SK-N-SH (cell line): ENCODE measurements around the gene CLDN15. TPM values are rescaled to one million over a fixed set of nuclear protein-coding genes. Genes with fewer than 3 reads are reported as not detected.

Experiments used
- CTCF ChIA-PET: fragments of 300-600, 350-600 bp; formaldehyde crosslinking; extraction: SDS; loops from one replicate; lab custom pipeline; 2021; lab: Yijun Ruan, JAX
- POLR2A ChIA-PET: fragments of 350-600 bp; sonication (Branson Sonifier 250); formaldehyde crosslinking; extraction: SDS; loops from one replicate; lab custom pipeline; 2020; ENCODE audit warnings: antibody characterized with exemption, inconsistent platforms; lab: Yijun Ruan, JAX
- DNase-seq: peaks from one replicate; pipeline ENCODE4 v3.0.0; 2012
- H2AFZ ChIP-seq: fragments of 200-600 bp; sonication (generic); 2 replicates; pipeline ENCODE4 v1.8.1; 2016; ENCODE audit warnings: antibody characterized with exemption, mild to moderate bottlenecking, low read depth
- H3F3A ChIP-seq: fragments of 200-600 bp; sonication (generic); replicated peaks from 2 replicates; pipeline ENCODE3; 2016; ENCODE audit warnings: antibody characterized with exemption, mild to moderate bottlenecking; ENCODE audit not compliant: insufficient read depth
- H3K27ac ChIP-seq, 2 experiments: fragments of 200-500 bp in 1 of 2; fragments of 200-600 bp in 1 of 2; sonication (Bioruptor generic) in 1 of 2; sonication (generic), shearing (Covaris generic) in 1 of 2; 2 replicates each; pipeline versions ENCODE4 v1.5.1 to v1.6.1; 2014 to 2016; ENCODE audit warnings: low read depth in 2 of 2, inconsistent platforms in 1 of 2, low read length in 1 of 2, mild to moderate bottlenecking in 1 of 2, mixed read lengths in 1 of 2
- H3K27me3 ChIP-seq: fragments of 200-600 bp; sonication (generic), shearing (Covaris generic); 2 replicates; pipeline ENCODE4 v1.6.1; 2016; ENCODE audit warnings: mixed run types; ENCODE audit not compliant: insufficient read depth
- H3K36me3 ChIP-seq, 2 experiments: fragments of 200-500 bp in 1 of 2; fragments of 200-600 bp in 1 of 2; sonication (Bioruptor generic) in 1 of 2; sonication (generic) in 1 of 2; replicated peaks in 1 of 2; 2 replicates each; pipeline versions ENCODE3 to v1.5.1; 2014 to 2016; ENCODE audit warnings: low read length in 1 of 2, mild to moderate bottlenecking in 1 of 2; ENCODE audit not compliant: insufficient read depth in 2 of 2, control insufficient read depth in 1 of 2
- H3K4me1 ChIP-seq, 2 experiments: fragments of 200-500 bp in 1 of 2; fragments of 200-600 bp in 1 of 2; sonication (Bioruptor generic) in 1 of 2; sonication (generic), shearing (Covaris generic) in 1 of 2; 2 replicates each; pipeline versions ENCODE4 v1.5.1 to v1.6.1; 2014 to 2016; ENCODE audit warnings: low read depth in 1 of 2, low read length in 1 of 2, mixed run types in 1 of 2; ENCODE audit not compliant: insufficient read depth in 2 of 2, control insufficient read depth in 1 of 2
- H3K4me2 ChIP-seq: fragments of 200-600 bp; sonication (generic), shearing (Covaris generic); 2 replicates; pipeline ENCODE4 v1.6.1; 2017; ENCODE audit warnings: mixed run types
- H3K4me3 ChIP-seq, 2 experiments: fragments of 200-500 bp in 1 of 2; fragments of 200-600 bp in 1 of 2; sonication (Bioruptor generic) in 1 of 2; sonication (generic), shearing (Covaris generic) in 1 of 2; 2 replicates each; pipeline versions ENCODE4 v1.5.1 to v1.8.1; 2014 to 2016; ENCODE audit warnings: low read depth in 2 of 2, inconsistent platforms in 1 of 2, low read length in 1 of 2, mild to moderate bottlenecking in 1 of 2, mixed read lengths in 1 of 2, moderate library complexity in 1 of 2
- H3K79me2 ChIP-seq: fragments of 200-600 bp; sonication (generic); 2 replicates; pipeline ENCODE4 v1.8.1; 2017; ENCODE audit warnings: mild to moderate bottlenecking; ENCODE audit not compliant: insufficient read depth
- H3K9ac ChIP-seq: fragments of 200-600 bp; sonication (generic); 2 replicates; pipeline ENCODE4 v1.6.1; 2017; ENCODE audit warnings: mixed run types
- H3K9me2 ChIP-seq: fragments of 200-600 bp; sonication (generic); 2 replicates; pipeline ENCODE4 v1.6.1; 2017; ENCODE audit warnings: mixed run types
- H3K9me3 ChIP-seq: fragments of 200-600 bp; sonication (generic); 2 replicates; pipeline ENCODE4 v1.6.1; 2017; ENCODE audit warnings: mixed run types, mild to moderate bottlenecking, moderate library complexity
- H4K20me1 ChIP-seq: fragments of 200-600 bp; sonication (generic); 2 replicates; pipeline ENCODE4 v1.6.1; 2017; ENCODE audit warnings: mild to moderate bottlenecking, mixed run types; ENCODE audit not compliant: insufficient read depth
- CHD2 ChIP-seq: fragments of 150-350 bp; IDR thresholded peaks from 2 replicates; pipeline ENCODE4 v1.6.1; 2018; ENCODE audit warnings: low read length; ENCODE audit not compliant: partially characterized antibody
- EP300 ChIP-seq, 2 experiments: IDR thresholded peaks; 2 replicates each; pipeline versions ENCODE4 v1.4.0 to v1.6.1; 2012; ENCODE audit warnings: borderline replicate concordance in 1 of 2, low read depth in 1 of 2, low read length in 1 of 2
- EZH2phosphoT487 ChIP-seq: fragments of 200-600 bp; sonication (generic); IDR thresholded peaks from 2 replicates; pipeline ENCODE4 v1.6.1; 2017; ENCODE audit warnings: low read depth, mixed run types, mild to moderate bottlenecking, antibody characterized with exemption, moderate library complexity, borderline replicate concordance
- FOXJ3 ChIP-seq: sonication (generic); formaldehyde crosslinking; IDR thresholded peaks from 2 replicates; pipeline ENCODE4 v1.5.1; 2020; ENCODE audit warnings: mild to moderate bottlenecking, missing genetic modification reagents
- FOXM1 ChIP-seq: IDR thresholded peaks from 2 replicates; pipeline ENCODE4 v1.4.0; 2012; ENCODE audit warnings: low read depth, mild to moderate bottlenecking
- GABPA ChIP-seq: IDR thresholded peaks from 2 replicates; pipeline ENCODE4 v1.4.0; 2012; ENCODE audit warnings: low read depth, mild to moderate bottlenecking
- POLR2AphosphoS5 ChIP-seq: IDR thresholded peaks from 2 replicates; pipeline ENCODE4 v1.6.1; 2012; ENCODE audit warnings: low read depth, low read length
- RAD21 ChIP-seq: IDR thresholded peaks from 2 replicates; pipeline ENCODE4 v1.6.1; 2012; ENCODE audit warnings: mild to moderate bottlenecking, low read length
- TAF1 ChIP-seq: IDR thresholded peaks from 2 replicates; pipeline ENCODE4 v1.6.1; 2012; ENCODE audit warnings: low read depth, mild to moderate bottlenecking, low read length, moderate library complexity, borderline replicate concordance
- TCF12 ChIP-seq: IDR thresholded peaks from 2 replicates; pipeline ENCODE4 v1.4.0; 2012
- TEAD4 ChIP-seq: IDR thresholded peaks from 2 replicates; pipeline ENCODE4 v1.4.0; 2012; ENCODE audit warnings: mild to moderate bottlenecking, borderline replicate concordance; ENCODE audit not compliant: insufficient read depth
- WGBS: methylation state at CpG from one replicate; pipeline ENCODE4 v1.1.6; 2017; ENCODE audit warnings: low lambda C conversion rate; 5-methylcytosine and 5-hydroxymethylcytosine counted together
- polyA plus RNA-seq, 3 experiments: library from polyadenylated mRNA; depleted of rRNA; stranded (reverse); fragments of >200 nt; gene quantifications; 2 replicates each; pipeline ENCODE4 v1.2.3, GENCODE V29; 2012
- TF ChIP-seq, protein P1 (sequence below): fragments of 150-350 bp; IDR thresholded peaks from 2 replicates; pipeline ENCODE4 v1.6.1; 2017; ENCODE audit warnings: antibody characterized with exemption, low read length, low read depth, borderline replicate concordance
- TF ChIP-seq, protein P2 (sequence below): IDR thresholded peaks from 2 replicates; pipeline ENCODE4; 2012
- TF ChIP-seq, protein P3 (sequence below): IDR thresholded peaks from 2 replicates; pipeline ENCODE4 v1.6.1; 2012; ENCODE audit warnings: mild to moderate bottlenecking, low read depth, low read length, moderate library complexity

CLDN15 gene
- polyA plus RNA-seq, 1 of the 3 experiments (the other 2 are of a cell fraction), result 24.0 TPM

DNA sequence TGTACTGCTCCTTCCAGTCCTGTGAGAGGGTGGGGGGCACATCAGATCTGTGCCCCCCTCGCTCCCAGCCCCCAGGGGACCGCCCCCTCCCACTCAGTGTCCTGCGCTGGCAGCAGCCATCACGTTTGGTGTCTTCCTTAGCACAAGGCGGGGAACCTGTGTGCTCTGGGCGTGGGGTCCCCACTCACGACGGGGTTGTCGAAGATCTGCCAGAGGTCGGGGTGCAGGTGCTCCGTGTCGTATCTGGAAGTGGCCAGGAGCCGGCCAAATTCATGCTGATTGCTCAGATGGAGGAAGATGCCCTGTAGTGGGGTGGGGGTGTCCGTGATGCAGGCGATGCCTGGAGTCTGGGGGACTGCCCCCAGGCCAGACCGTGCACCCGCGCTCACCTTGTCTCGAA, 27.5 kb downstream of the CLDN15 start:
- Histone ChIP-seq H3K4me3 (no peak overlapping the region), H3F3A (peaks cover 9% of the 10 kb centered on the region), H3K4me2 (no peak overlapping the region), H3K4me1 (peaks cover 4 to 6% of the 10 kb centered on the region in 2 experiments; a peak in 2 of 4 replicates), H3K79me2 (peaks cover 14% of the 10 kb centered on the region; the same call in 1 of the 2 replicates), H2AFZ (no peak overlapping the region), H3K27ac (no peak overlapping the region), H4K20me1 (no peaks in the 10 kb centered on the region), H3K9me3 (no peaks in the 10 kb centered on the region), H3K27me3 (no peaks in the 10 kb centered on the region), H3K9me2 (no peaks in the 10 kb centered on the region), H3K9ac (no peak overlapping the region), H3K36me3 (peaks cover 29 to 43% of the 10 kb centered on the region in 2 experiments)
- CTCF ChIA-PET, result interaction anchor here (0.7 to 1.8 kb wide), 3 partner anchors 17 to 34 kb away, joined by 4 to 9 read pairs (median 4); no protein-coding TSS in a partner anchor
- POLR2A ChIA-PET, result no interaction called here
- DNase-seq, result no peak
- no peak for TF ChIP-seq RAD21
- TF ChIP-seq FOXM1, result no peak
- WGBS, result 94% methylated on average over 18 of the region's 19 CpGs

DNA sequence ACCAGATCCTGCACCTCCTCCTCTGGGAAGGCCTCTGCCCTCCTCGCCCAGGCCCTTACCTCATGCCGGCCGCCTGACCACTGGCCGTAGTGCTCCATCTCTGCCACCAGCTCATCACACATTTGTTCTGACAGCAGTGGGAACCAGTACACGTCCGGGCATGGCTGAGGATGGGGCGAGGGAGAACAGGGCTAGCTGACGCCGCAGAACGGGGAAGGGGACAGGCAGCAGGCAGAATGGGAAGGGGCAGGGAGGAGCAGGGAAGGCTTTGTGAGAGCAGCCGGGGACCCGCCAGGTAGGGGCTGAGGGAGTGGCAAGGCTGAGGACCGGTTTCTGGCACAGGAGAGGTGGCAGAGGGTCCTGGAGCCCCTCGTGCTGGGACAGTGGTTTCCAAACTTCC, 28.8 kb downstream of the CLDN15 start:
- H4K20me1 ChIP-seq, result no peaks in the 10 kb centered on the region
- H3K4me3 ChIP-seq, result no peak overlapping the region
- no peak overlapping the region for H2AFZ ChIP-seq
- H3K4me1 ChIP-seq, result no peaks in the 10 kb centered on the region
- 97% methylated on average over 14 of the region's 14 CpGs for whole genome bisulfite sequencing
- no peaks in the 10 kb centered on the region for H3K27me3 ChIP-seq
- no peak for DNase-seq
- peaks cover under 1% of the 10 kb centered on the region; the same call in 1 of the 2 replicates for H3K79me2 ChIP-seq
- CTCF ChIA-PET, result interaction anchor here (1.3 to 2.5 kb wide), 3 partner anchors 13 to 71 kb away, joined by 3 to 10 read pairs (median 5); no protein-coding TSS in a partner anchor
- TF ChIP-seq TAF1, result no peak
- TF ChIP-seq, protein P1, sequence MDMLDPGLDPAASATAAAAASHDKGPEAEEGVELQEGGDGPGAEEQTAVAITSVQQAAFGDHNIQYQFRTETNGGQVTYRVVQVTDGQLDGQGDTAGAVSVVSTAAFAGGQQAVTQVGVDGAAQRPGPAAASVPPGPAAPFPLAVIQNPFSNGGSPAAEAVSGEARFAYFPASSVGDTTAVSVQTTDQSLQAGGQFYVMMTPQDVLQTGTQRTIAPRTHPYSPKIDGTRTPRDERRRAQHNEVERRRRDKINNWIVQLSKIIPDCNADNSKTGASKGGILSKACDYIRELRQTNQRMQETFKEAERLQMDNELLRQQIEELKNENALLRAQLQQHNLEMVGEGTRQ, result no peak
- TF ChIP-seq, protein P2, sequence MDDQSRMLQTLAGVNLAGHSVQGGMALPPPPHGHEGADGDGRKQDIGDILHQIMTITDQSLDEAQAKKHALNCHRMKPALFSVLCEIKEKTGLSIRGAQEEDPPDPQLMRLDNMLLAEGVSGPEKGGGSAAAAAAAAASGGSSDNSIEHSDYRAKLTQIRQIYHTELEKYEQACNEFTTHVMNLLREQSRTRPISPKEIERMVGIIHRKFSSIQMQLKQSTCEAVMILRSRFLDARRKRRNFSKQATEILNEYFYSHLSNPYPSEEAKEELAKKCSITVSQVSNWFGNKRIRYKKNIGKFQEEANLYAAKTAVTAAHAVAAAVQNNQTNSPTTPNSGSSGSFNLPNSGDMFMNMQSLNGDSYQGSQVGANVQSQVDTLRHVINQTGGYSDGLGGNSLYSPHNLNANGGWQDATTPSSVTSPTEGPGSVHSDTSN, result no peak
- no peak for TF ChIP-seq TEAD4
- TF ChIP-seq FOXJ3 (CRISPR knock-in tag), result no peak
- no peak for TF ChIP-seq EP300 (IDR thresholded peaks at IDR 0.05; ENCODE audit: borderline replicate concordance in 1 of 2, low read depth in 1 of 2, low read length in 1 of 2)
- TF ChIP-seq POLR2AphosphoS5, result no peak
- TF ChIP-seq GABPA, result no peak
- TF ChIP-seq, protein P3, sequence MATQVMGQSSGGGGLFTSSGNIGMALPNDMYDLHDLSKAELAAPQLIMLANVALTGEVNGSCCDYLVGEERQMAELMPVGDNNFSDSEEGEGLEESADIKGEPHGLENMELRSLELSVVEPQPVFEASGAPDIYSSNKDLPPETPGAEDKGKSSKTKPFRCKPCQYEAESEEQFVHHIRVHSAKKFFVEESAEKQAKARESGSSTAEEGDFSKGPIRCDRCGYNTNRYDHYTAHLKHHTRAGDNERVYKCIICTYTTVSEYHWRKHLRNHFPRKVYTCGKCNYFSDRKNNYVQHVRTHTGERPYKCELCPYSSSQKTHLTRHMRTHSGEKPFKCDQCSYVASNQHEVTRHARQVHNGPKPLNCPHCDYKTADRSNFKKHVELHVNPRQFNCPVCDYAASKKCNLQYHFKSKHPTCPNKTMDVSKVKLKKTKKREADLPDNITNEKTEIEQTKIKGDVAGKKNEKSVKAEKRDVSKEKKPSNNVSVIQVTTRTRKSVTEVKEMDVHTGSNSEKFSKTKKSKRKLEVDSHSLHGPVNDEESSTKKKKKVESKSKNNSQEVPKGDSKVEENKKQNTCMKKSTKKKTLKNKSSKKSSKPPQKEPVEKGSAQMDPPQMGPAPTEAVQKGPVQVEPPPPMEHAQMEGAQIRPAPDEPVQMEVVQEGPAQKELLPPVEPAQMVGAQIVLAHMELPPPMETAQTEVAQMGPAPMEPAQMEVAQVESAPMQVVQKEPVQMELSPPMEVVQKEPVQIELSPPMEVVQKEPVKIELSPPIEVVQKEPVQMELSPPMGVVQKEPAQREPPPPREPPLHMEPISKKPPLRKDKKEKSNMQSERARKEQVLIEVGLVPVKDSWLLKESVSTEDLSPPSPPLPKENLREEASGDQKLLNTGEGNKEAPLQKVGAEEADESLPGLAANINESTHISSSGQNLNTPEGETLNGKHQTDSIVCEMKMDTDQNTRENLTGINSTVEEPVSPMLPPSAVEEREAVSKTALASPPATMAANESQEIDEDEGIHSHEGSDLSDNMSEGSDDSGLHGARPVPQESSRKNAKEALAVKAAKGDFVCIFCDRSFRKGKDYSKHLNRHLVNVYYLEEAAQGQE, result no peak
- TF ChIP-seq CHD2, result no peak
- TF ChIP-seq TCF12, result no peak
- TF ChIP-seq EZH2phosphoT487, result no peak
- TF ChIP-seq, all 33 proteins: peak for 0
- no peaks in the 10 kb centered on the region for H3K9me2 ChIP-seq
- H3F3A ChIP-seq, result peaks cover 9% of the 10 kb centered on the region
- H3K4me2 ChIP-seq, result no peak overlapping the region
- no peak overlapping the region for H3K27ac ChIP-seq
- H3K9me3 ChIP-seq, result no peaks in the 10 kb centered on the region
- H3K36me3 ChIP-seq, result peaks cover 17 to 40% of the 10 kb centered on the region in 2 experiments
- POLR2A ChIA-PET, result interaction anchor here (1.2 kb wide), 1 partner anchor 43 kb away, joined by 3 read pairs; the partner anchor contains the start of gene VGF
- no peak overlapping the region for H3K9ac ChIP-seq
